ENCODE data around the gene RBM6. TPM values are rescaled to one million over a fixed set of nuclear protein-coding genes. Genes with fewer than 3 reads are reported as not detected.

Gene RBM6
- total and polyA plus RNA-seq, 2 of the 4 experiments (the other 2 are of a cell fraction), result 38.5 to 64.6 TPM

- Histone ChIP-seq H3K4me3 (ENCODE audit: insufficient read depth, low read depth, low read length) (no peak overlapping the region), H2AK5ac (ENCODE audit: low read depth, low read length) (no peak overlapping the region), H3K9ac (ENCODE audit: low read depth, low read length) (no peak overlapping the region), H3K56ac (ENCODE audit: extremely low read depth, insufficient read depth, low read length) (no peak overlapping the region), H2BK15ac (ENCODE audit: low read depth, low read length) (no peak overlapping the region), H3K18ac (ENCODE audit: low read depth, low read length) (no peak overlapping the region), H3K4ac (ENCODE audit: low read depth, low read length) (no peak overlapping the region), H3K9me3 (ENCODE audit: control insufficient read depth, insufficient read depth, low read length) (no peaks in the 10 kb centered on the region), H3K27me3 (ENCODE audit: control insufficient read depth, insufficient read depth, low read length) (no peaks in the 10 kb centered on the region), H4K8ac (ENCODE audit: low read depth in 2 of 2, low read length in 2 of 2) (no peak overlapping the region), H2AFZ (replicated peaks; ENCODE audit: low read length, poor library complexity) (no peak overlapping the region), H2AK9ac (replicated peaks; ENCODE audit: low read depth, low read length, poor library complexity) (no peak overlapping the region), H3K23ac (ENCODE audit: low read depth, low read length) (0 out of 2 replicates have a peak overlapping the region, but pooled peaks have one; percentile 36), H3K36me3 (ENCODE audit: control insufficient read depth, insufficient read depth, low read length) (peaks cover 52% of the 10 kb centered on the region), H3K79me1 (ENCODE audit: low read depth in 1 of 2, low read length in 2 of 2) (peaks cover 2 to 16% of the 10 kb centered on the region in 2 experiments; a peak in 2 of 4 replicates), H3K4me2 (ENCODE audit: low read depth, low read length) (no peak overlapping the region), H3K9me1 (ENCODE audit: insufficient read depth, low read length) (no peaks in the 10 kb centered on the region; the same call in 1 of the 2 replicates), H3K4me1 (ENCODE audit: control insufficient read depth, insufficient read depth, low read length) (peaks cover 5% of the 10 kb centered on the region), H3K14ac (replicated peaks; ENCODE audit: low read depth, low read length) (no peak overlapping the region), H4K91ac (ENCODE audit: insufficient read depth, low read depth, low read length) (no peak overlapping the region), H2BK20ac (ENCODE audit: low read depth, low read length) (no peak overlapping the region), H3K27ac (ENCODE audit: insufficient read depth, low read length) (no peak overlapping the region), H2BK120ac (ENCODE audit: low read depth, low read length) (no peak overlapping the region), H4K5ac (ENCODE audit: low read depth, low read length) (no peak overlapping the region), H2BK5ac (ENCODE audit: low read depth, low read length, poor library complexity, severe bottlenecking) (peak overlapping the region; percentile 7), H4K20me1 (ENCODE audit: insufficient read depth, low read length) (no peaks in the 10 kb centered on the region)
- CTCF ChIA-PET, result no interaction called here
- TF ChIP-seq RFX5 (IDR thresholded peaks at IDR 0.05; ENCODE audit: low read depth, low read length) (no peak), MAFK (IDR thresholded peaks at IDR 0.05; ENCODE audit: low read depth, low read length) (no peak), POLR2A (IDR thresholded peaks at IDR 0.05; ENCODE audit: low read depth, low read length) (no peak), CEBPB (IDR thresholded peaks at IDR 0.05; ENCODE audit: low read depth, low read length) (no peak), SMC3 (IDR thresholded peaks at IDR 0.05; ENCODE audit: low read depth, low read length) (no peak), FOS (IDR thresholded peaks at IDR 0.05; ENCODE audit: low read depth, low read length) (no peak), BHLHE40 (IDR thresholded peaks at IDR 0.05; ENCODE audit: low read depth, low read length) (no peak), NFE2L2 (IDR thresholded peaks at IDR 0.05; ENCODE audit: low read depth, low read length) (no peak), MAZ (IDR thresholded peaks at IDR 0.05; ENCODE audit: borderline replicate concordance, low read depth, low read length) (no peak), RAD21 (IDR thresholded peaks at IDR 0.05; ENCODE audit: low read length) (no peak), RCOR1 (IDR thresholded peaks at IDR 0.05; ENCODE audit: insufficient replicate concordance, low read length) (no peak), ELK1 (IDR thresholded peaks at IDR 0.05; ENCODE audit: borderline replicate concordance, low read depth, low read length) (no peak), CTCF (conservative IDR thresholded peaks at IDR 0.05; ENCODE audit: low read depth, low read length) (no peak), MXI1 (IDR thresholded peaks at IDR 0.05; ENCODE audit: borderline replicate concordance, low read depth, low read length) (no peak), USF2 (IDR thresholded peaks at IDR 0.05; ENCODE audit: low read depth, low read length) (no peak), CHD1 (IDR thresholded peaks at IDR 0.05; ENCODE audit: low read depth, low read length) (no peak)
- BruUV-seq (replicated peaks), result no TSS peak
- peak; percentile 35 for DNase-seq
- POLR2A ChIA-PET (ENCODE audit: unreplicated experiment), result no interaction called here
- peak; percentile 71 for ATAC-seq (ENCODE audit: low read depth)
- dilution Hi-C loops (cut with HindIII; ENCODE audit: low sequenced_read_pairs, unreplicated experiment) (no loop called here), in situ Hi-C loops (cut with MboI; ENCODE audit: low sequenced_read_pairs) (no loop called here), intact Hi-C loops (cut with micrococcal nuclease) (no loop called here)
- no CpG with 5 or more reads among the region's 2 CpGs for WGBS, 2 experiments (ENCODE audit: extremely low coverage in 2 of 2, insufficient read length in 1 of 2)
These were observed 128.2 kb downstream of the RBM6 start for GRCh38 chr3:50068134-50068533.
